ENCODE data around the gene COQ4.
A peak's percentile ranks its signal among the peaks of the same experiment; 100 is the strongest.
"Not testable (repeated sequence)": the region's sequence is repeated elsewhere in the genome, so short reads cannot be mapped to it uniquely, and the experiment has no call there.

COQ4 gene

GRCh38 chr9:128333451-128333869 is 10.8 kb downstream of the COQ4 start:
- Histone ChIP-seq H3K9ac (ENCODE audit: low read depth, low read length) (no peak overlapping the region), H3K9me3 (ENCODE audit: insufficient read depth, low read depth, low read length) (no peaks in the 10 kb centered on the region)

GRCh38 chr9:128335161-128335560 is 12.5 kb downstream of the COQ4 start:
- WGBS = 94% methylated on average over 7 of the region's 7 CpGs
- Histone ChIP-seq H3K4me3 (ENCODE audit: low read length) (no peak overlapping the region), H3K36me3 (ENCODE audit: insufficient read depth, low read length) (peaks cover 9% of the 10 kb centered on the region), H3K9me3 (ENCODE audit: insufficient read depth, low read depth, low read length) (no peaks in the 10 kb centered on the region), H3K27me3 (ENCODE audit: insufficient read depth, low read length) (no peaks in the 10 kb centered on the region), H3K4me1 (ENCODE audit: insufficient read depth, low read length) (no peaks in the 10 kb centered on the region), H3K9ac (ENCODE audit: low read depth, low read length) (no peak overlapping the region), H3K27ac (ENCODE audit: low read depth, low read length) (no peak overlapping the region)

More at GRCh38 chr9:128333451-128333869, 10.8 kb downstream of the COQ4 start:
- Histone ChIP-seq H3K27me3 (ENCODE audit: insufficient read depth, low read length) (no peaks in the 10 kb centered on the region), H3K4me1 (ENCODE audit: insufficient read depth, low read length) (no peaks in the 10 kb centered on the region), H3K27ac (ENCODE audit: low read depth, low read length) (no peak overlapping the region), H3K36me3 (ENCODE audit: insufficient read depth, low read length) (peaks cover 17% of the 10 kb centered on the region), H3K4me3 (ENCODE audit: low read length) (no peak overlapping the region)
- WGBS = 94% methylated on average over 11 of the region's 11 CpGs

GRCh38 chr9:128335914-128336313 is 13.3 kb downstream of the COQ4 start:
- H3K4me1 ChIP-seq (ENCODE audit: insufficient read depth, low read length) = no peaks in the 10 kb centered on the region
- H3K27me3 ChIP-seq (ENCODE audit: insufficient read depth, low read length) = no peaks in the 10 kb centered on the region
- no peak overlapping the region for H3K27ac ChIP-seq (ENCODE audit: low read depth, low read length)
- no peak overlapping the region for H3K4me3 ChIP-seq (ENCODE audit: low read length)
- H3K9ac ChIP-seq (ENCODE audit: low read depth, low read length) = no peak overlapping the region
- peaks cover 9% of the 10 kb centered on the region for H3K36me3 ChIP-seq (ENCODE audit: insufficient read depth, low read length)
- WGBS = 93% methylated on average over 2 of the region's 2 CpGs
- no peaks in the 10 kb centered on the region for H3K9me3 ChIP-seq (ENCODE audit: insufficient read depth, low read depth, low read length)

GRCh38 chr9:128337936-128338335 is 15.3 kb downstream of the COQ4 start:
- no peak overlapping the region for H3K27ac ChIP-seq (ENCODE audit: low read depth, low read length)
- H3K36me3 ChIP-seq (ENCODE audit: insufficient read depth, low read length) = no peaks in the 10 kb centered on the region; the same call in 1 of the 2 replicates
- H3K4me3 ChIP-seq (ENCODE audit: low read length) = no peak overlapping the region
- H3K9me3 ChIP-seq (ENCODE audit: insufficient read depth, low read depth, low read length) = no peaks in the 10 kb centered on the region
- no peak overlapping the region for H3K9ac ChIP-seq (ENCODE audit: low read depth, low read length)
- 95% methylated on average over 7 of the region's 7 CpGs for WGBS
- no peaks in the 10 kb centered on the region for H3K27me3 ChIP-seq (ENCODE audit: insufficient read depth, low read length)
- no peaks in the 10 kb centered on the region for H3K4me1 ChIP-seq (ENCODE audit: insufficient read depth, low read length)

GRCh38 chr9:128338852-128339614 is 16.4 kb downstream of the COQ4 start:
- H3K9me3 ChIP-seq (ENCODE audit: insufficient read depth, low read depth, low read length); H3K4me1 ChIP-seq (ENCODE audit: insufficient read depth, low read length); H3K9ac ChIP-seq (ENCODE audit: low read depth, low read length); H3K27me3 ChIP-seq (ENCODE audit: insufficient read depth, low read length); H3K36me3 ChIP-seq (ENCODE audit: insufficient read depth, low read length); H3K27ac ChIP-seq (ENCODE audit: low read depth, low read length); H3K4me3 ChIP-seq (ENCODE audit: low read length): not testable (repeated sequence)
- WGBS = 89% methylated on average over 14 of the region's 15 CpGs

GRCh38 chr9:128339761-128340690 is 17.4 kb downstream of the COQ4 start, which contains the start of gene SLC27A4:
TSS of gene SLC27A4 (plus strand) at chr9:128340527. CDS start at chr9:128343133, 2,606 bp downstream.
- H3K36me3 ChIP-seq (ENCODE audit: insufficient read depth, low read length) = peaks cover 9% of the 10 kb centered on the region; the same call in 1 of the 2 replicates
- H3K9me3 ChIP-seq (ENCODE audit: insufficient read depth, low read depth, low read length) = no peaks in the 10 kb centered on the region
- H3K27ac ChIP-seq (ENCODE audit: low read depth, low read length) = no peak within 1 kb of the TSS

GRCh38 chr9:128340691-128341434 is 18.2 kb downstream of the COQ4 start:
- H3K4me3 ChIP-seq (ENCODE audit: low read length) = peak overlapping the region; percentile 81
- whole genome bisulfite sequencing = 1% methylated on average over 47 of the region's 48 CpGs
- H3K27ac ChIP-seq (ENCODE audit: low read depth, low read length) = no peak overlapping the region
- H3K36me3 ChIP-seq (ENCODE audit: insufficient read depth, low read length) = peaks cover 18% of the 10 kb centered on the region
- H3K27me3 ChIP-seq (ENCODE audit: insufficient read depth, low read length) = no peaks in the 10 kb centered on the region
- no peaks in the 10 kb centered on the region for H3K4me1 ChIP-seq (ENCODE audit: insufficient read depth, low read length)
- no peaks in the 10 kb centered on the region for H3K9me3 ChIP-seq (ENCODE audit: insufficient read depth, low read depth, low read length)
- peak overlapping the region; percentile 23 for H3K9ac ChIP-seq (ENCODE audit: low read depth, low read length)

More at GRCh38 chr9:128339761-128340690, 17.4 kb downstream of the COQ4 start, which contains the start of gene SLC27A4:
- Histone ChIP-seq H3K27me3 (ENCODE audit: insufficient read depth, low read length) (no peaks in the 10 kb centered on the region), H3K9ac (ENCODE audit: low read depth, low read length) (peak within 1 kb of the TSS; percentile 55), H3K4me3 (ENCODE audit: low read length) (peak within 1 kb of the TSS; percentile 81), H3K4me1 (ENCODE audit: insufficient read depth, low read length) (no peaks in the 10 kb centered on the region)
- WGBS = 4% methylated on average over 75 of the region's 75 CpGs

GRCh38 chr9:128341435-128341849 is 18.8 kb downstream of the COQ4 start:
- H3K9ac ChIP-seq (ENCODE audit: low read depth, low read length) = no peak overlapping the region
- H3K27ac ChIP-seq (ENCODE audit: low read depth, low read length) = no peak overlapping the region
- 35% methylated on average over 12 of the region's 13 CpGs for WGBS

GRCh38 chr9:128342971-128343680 is 20.5 kb downstream of the COQ4 start:
- no peaks in the 10 kb centered on the region for H3K27me3 ChIP-seq (ENCODE audit: insufficient read depth, low read length)
- no peak overlapping the region for H3K4me3 ChIP-seq (ENCODE audit: low read length)
- H3K9ac ChIP-seq (ENCODE audit: low read depth, low read length) = no peak overlapping the region
- peaks cover 30% of the 10 kb centered on the region for H3K36me3 ChIP-seq (ENCODE audit: insufficient read depth, low read length)
- no peak overlapping the region for H3K27ac ChIP-seq (ENCODE audit: low read depth, low read length)
- 95% methylated on average over 8 of the region's 8 CpGs for WGBS
- no peaks in the 10 kb centered on the region for H3K9me3 ChIP-seq (ENCODE audit: insufficient read depth, low read depth, low read length)
- no peaks in the 10 kb centered on the region for H3K4me1 ChIP-seq (ENCODE audit: insufficient read depth, low read length)

More at GRCh38 chr9:128341435-128341849, 18.8 kb downstream of the COQ4 start:
- Histone ChIP-seq H3K4me3 (ENCODE audit: low read length) (peak overlapping the region; percentile 81), H3K9me3 (ENCODE audit: insufficient read depth, low read depth, low read length) (no peaks in the 10 kb centered on the region), H3K4me1 (ENCODE audit: insufficient read depth, low read length) (no peaks in the 10 kb centered on the region), H3K27me3 (ENCODE audit: insufficient read depth, low read length) (no peaks in the 10 kb centered on the region), H3K36me3 (ENCODE audit: insufficient read depth, low read length) (peaks cover 20% of the 10 kb centered on the region)

GRCh38 chr9:128343855-128344254 is 21.2 kb downstream of the COQ4 start:
- Histone ChIP-seq H3K9ac (ENCODE audit: low read depth, low read length) (no peak overlapping the region), H3K4me3 (ENCODE audit: low read length) (no peak overlapping the region), H3K4me1 (ENCODE audit: insufficient read depth, low read length) (no peaks in the 10 kb centered on the region), H3K36me3 (ENCODE audit: insufficient read depth, low read length) (peaks cover 37% of the 10 kb centered on the region), H3K27ac (ENCODE audit: low read depth, low read length) (no peak overlapping the region), H3K27me3 (ENCODE audit: insufficient read depth, low read length) (no peaks in the 10 kb centered on the region), H3K9me3 (ENCODE audit: insufficient read depth, low read depth, low read length) (no peaks in the 10 kb centered on the region)
- WGBS = 93% methylated on average over 4 of the region's 4 CpGs
